Adrenal gland (tissue), 12 donors: ENCODE measurements around the gene RNASE8. TPM values are rescaled to one million over a fixed set of nuclear protein-coding genes. Genes with fewer than 3 reads are reported as not detected.
A peak's percentile ranks its signal among the peaks of the same experiment; 100 is the strongest.

Experiments
- DNase-seq, 7 donors: peaks; one replicate each; pipeline ENCODE4 v3.0.0-alpha.2; 2019 to 2020
- H3K27ac ChIP-seq, 5 donors: fragments of 200-600 bp; sonication (generic) in 4 of 5; 1 replicate in 3 of 5; 2 replicates in 2 of 5; pipeline versions ENCODE4 v1.5.1 to v1.8.0; 2016 to 2020; ENCODE audit warnings: mild to moderate bottlenecking in 1 of 5
- H3K27me3 ChIP-seq: fragments of 200-600 bp; 2 replicates; pipeline ENCODE4 v1.8.0; 2021
- H3K36me3 ChIP-seq, 2 donors: fragments of 200-600 bp; replicated peaks in 1 of 2; 1 replicate in 1 of 2; 2 replicates in 1 of 2; pipeline versions ENCODE4 v1.5.1 to v1.8.0; 2018 to 2022
- H3K4me1 ChIP-seq, 2 donors: fragments of 200-600 bp; replicated peaks in 1 of 2; 1 replicate in 1 of 2; 2 replicates in 1 of 2; pipeline versions ENCODE4 v1.5.1 to v1.8.0; 2018 to 2021
- H3K4me3 ChIP-seq, 4 donors: fragments of 200-600 bp; sonication (generic) in 3 of 4; one replicate each; pipeline ENCODE4 v1.5.1; 2016 to 2018
- H3K9me3 ChIP-seq, 3 donors: fragments of 200-600 bp; sonication (generic) in 1 of 3; replicated peaks in 1 of 3; 1 replicate in 2 of 3; 2 replicates in 1 of 3; pipeline versions ENCODE4 v1.5.1 to v1.8.0; 2016 to 2021
- POLR2A ChIP-seq, 2 donors: fragments of 450-650 bp; IDR thresholded peaks; one replicate each; pipeline ENCODE4 v1.6.1; 2017; ENCODE audit warnings: antibody characterized with exemption in 2 of 2, mild to moderate bottlenecking in 2 of 2, moderate library complexity in 1 of 2
- WGBS, 4 donors: extraction: QIAGEN DNeasy Blood & Tissue Kit in 2 of 4; methylation state at CpG; one replicate each; pipeline versions ENCODE4 v1.1.5 to v1.1.7; 2013 to 2017; 5-methylcytosine and 5-hydroxymethylcytosine counted together
- intact Hi-C, 2 donors: fragments of 100-400 bp; cut with DNase I; formaldehyde crosslinking; loops; one replicate each; pipeline versions ENCODE4 v1.14.1 to v1.15.0; 2022 to 2023
- polyA plus RNA-seq, 3 donors: library from polyadenylated mRNA; stranded (reverse); fragments of 200-250 nt in 2 of 3; fragments of 350-450 nt in 1 of 3; fragmentation: Illumina TruSeq in 1 of 3; extraction: RNeasy Lipid Tissue Mini Kit (QIAGEN cat#74804) in 1 of 3; gene quantifications; one replicate each; pipeline ENCODE4 v1.2.3, GENCODE V29; 2013 to 2014
- total RNA-seq, 9 donors: library from RNA; depleted of rRNA in 4 of 9; stranded (reverse); fragments of >200 nt in 4 of 9; fragments of 120-200 nt in 1 of 9; fragmentation: NEBNext Ultra II Directional in 1 of 9; extraction: Animal tissue kit (Norgen Biotek cat#: 25700) in 1 of 9; gene quantifications; one replicate each; pipeline versions ENCODE4 v1.1.0 to v1.2.4, GENCODE V29; 2013 to 2023
- TF ChIP-seq, protein P1 (sequence below), 6 experiments: fragments of 450-650 bp in 4 of 6; fragments of 200-600 bp in 2 of 6; sonication (generic) in 1 of 6; IDR thresholded peaks; 1 replicate in 5 of 6; 2 replicates in 1 of 6; pipeline versions ENCODE4 v1.5.1 to v1.8.0; 2016 to 2021; ENCODE audit warnings: antibody characterized with exemption in 6 of 6, mild to moderate bottlenecking in 2 of 6, moderate library complexity in 1 of 6
- donor health status: healthy with polysubstance abuse.
- donor health status: Bipolar disorder and iron deficiency.
- donor health status: DM: yes; HTN: yes; CAD: no.
- donor health status: DM: no; HTN: no; CAD: no.
- donor health status: DM: no; HTN: no; CAD: no.
- donor health status: DM: yes; HTN: yes; CAD: no.

RNASE8 gene
- total and polyA plus RNA-seq, 12 donors = not detected

DNA sequence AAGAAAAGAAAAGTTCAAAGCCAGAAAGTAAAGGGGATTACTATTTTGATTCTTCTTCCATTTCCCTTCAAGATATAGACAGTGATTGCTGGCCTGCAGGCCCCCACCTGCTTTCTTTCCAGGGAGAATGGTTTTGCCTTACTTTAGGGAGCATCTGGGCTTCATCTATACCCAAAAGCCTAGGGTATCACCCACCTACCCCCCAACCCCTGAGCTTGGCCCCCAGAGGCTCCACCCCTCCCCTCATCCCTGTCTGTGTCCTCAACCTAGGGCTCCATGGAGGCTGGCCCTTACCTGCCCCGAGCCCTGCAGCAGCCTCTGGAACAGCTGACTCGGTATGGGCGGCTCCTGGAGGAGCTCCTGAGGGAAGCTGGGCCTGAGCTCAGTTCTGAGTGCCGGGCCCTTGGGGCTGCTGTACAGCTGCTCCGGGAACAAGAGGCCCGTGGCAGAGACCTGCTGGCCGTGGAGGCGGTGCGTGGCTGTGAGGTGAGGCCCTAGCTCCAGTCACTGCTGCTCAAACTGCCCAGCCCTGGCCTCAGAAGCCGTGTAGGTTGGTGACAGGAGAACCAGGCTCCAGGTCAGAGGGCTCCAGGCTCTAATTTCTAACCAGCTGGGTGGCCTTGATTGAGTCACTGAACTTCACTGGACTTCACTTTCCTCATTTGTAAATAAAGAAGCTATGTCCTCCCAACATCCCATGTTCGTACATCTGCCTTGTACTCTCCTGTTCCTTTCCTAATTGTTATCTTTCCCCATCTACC lies 26.1 kb downstream of the RNASE8 start:
- Histone ChIP-seq H3K4me3 (no peak overlapping the region), H3K4me1 (peaks cover 0 to 7% of the 10 kb centered on the region in 2 donors), H3K27ac (peak overlapping the region in 4 of 5 donors; percentile 24 to 71 (median 64)), H3K36me3 (peaks cover 0 to 93% of the 10 kb centered on the region in 2 donors), H3K27me3 (no peaks in the 10 kb centered on the region), H3K9me3 (no peaks in the 10 kb centered on the region)
- TF ChIP-seq, protein P1, sequence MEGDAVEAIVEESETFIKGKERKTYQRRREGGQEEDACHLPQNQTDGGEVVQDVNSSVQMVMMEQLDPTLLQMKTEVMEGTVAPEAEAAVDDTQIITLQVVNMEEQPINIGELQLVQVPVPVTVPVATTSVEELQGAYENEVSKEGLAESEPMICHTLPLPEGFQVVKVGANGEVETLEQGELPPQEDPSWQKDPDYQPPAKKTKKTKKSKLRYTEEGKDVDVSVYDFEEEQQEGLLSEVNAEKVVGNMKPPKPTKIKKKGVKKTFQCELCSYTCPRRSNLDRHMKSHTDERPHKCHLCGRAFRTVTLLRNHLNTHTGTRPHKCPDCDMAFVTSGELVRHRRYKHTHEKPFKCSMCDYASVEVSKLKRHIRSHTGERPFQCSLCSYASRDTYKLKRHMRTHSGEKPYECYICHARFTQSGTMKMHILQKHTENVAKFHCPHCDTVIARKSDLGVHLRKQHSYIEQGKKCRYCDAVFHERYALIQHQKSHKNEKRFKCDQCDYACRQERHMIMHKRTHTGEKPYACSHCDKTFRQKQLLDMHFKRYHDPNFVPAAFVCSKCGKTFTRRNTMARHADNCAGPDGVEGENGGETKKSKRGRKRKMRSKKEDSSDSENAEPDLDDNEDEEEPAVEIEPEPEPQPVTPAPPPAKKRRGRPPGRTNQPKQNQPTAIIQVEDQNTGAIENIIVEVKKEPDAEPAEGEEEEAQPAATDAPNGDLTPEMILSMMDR (IDR thresholded peaks at IDR 0.05) = no peak
- TF ChIP-seq POLR2A (IDR thresholded peaks at IDR 0.05) = no peak
- 52 to 70% (median 63%) methylated on average over 2 to 11 of the region's 11 CpGs for WGBS, 4 donors
- intact Hi-C loops = no loop called here
- DNase-seq = peak in 2 of 7 donors; percentile 57 to 59

DNA sequence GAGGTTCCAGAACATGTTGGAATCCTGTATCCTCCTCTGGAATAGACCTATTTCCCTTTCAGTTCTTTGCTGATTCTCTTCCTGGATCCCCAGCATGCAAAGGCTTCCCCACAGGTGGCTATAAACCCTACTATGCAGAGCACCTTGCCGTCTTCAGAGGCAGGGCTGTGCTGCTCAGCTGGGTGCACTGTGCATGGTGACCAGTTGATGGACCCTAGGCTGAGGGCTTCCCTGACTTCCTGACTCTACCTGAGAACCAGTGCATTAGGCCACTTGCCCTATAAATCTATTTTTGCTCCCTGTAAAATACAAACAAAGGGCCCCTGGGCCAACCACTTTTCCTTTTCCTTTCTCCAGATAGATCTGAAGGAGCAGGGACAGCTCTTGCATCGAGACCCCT lies 26.8 kb downstream of the RNASE8 start:
- peak overlapping the region in 3 of 5 donors; percentile 2 to 71 (median 69) for H3K27ac ChIP-seq
- H3K27me3 ChIP-seq = no peaks in the 10 kb centered on the region
- peaks cover 0 to 92% of the 10 kb centered on the region in 2 donors for H3K36me3 ChIP-seq
- H3K9me3 ChIP-seq = no peaks in the 10 kb centered on the region
- H3K4me1 ChIP-seq = peaks cover 0 to 7% of the 10 kb centered on the region in 2 donors
- no peak overlapping the region for H3K4me3 ChIP-seq
- WGBS, 4 donors = 80 to 100% (median 82%) methylated on average over 2 of the region's 2 CpGs
- DNase-seq = no peak
- intact Hi-C loops = no loop called here
- TF ChIP-seq, protein P1 (IDR thresholded peaks at IDR 0.05) = no peak
- TF ChIP-seq POLR2A (IDR thresholded peaks at IDR 0.05) = no peak

GRCh38 chr14:21084998-21085853 lies 27.6 kb downstream of the RNASE8 start:
- DNase-seq = peak in 6 of 7 donors; percentile 61 to 86 (median 75)
- 63 to 73% (median 67%) methylated on average over 16 to 17 of the region's 17 CpGs for WGBS, 4 donors
- Histone ChIP-seq H3K9me3 (no peaks in the 10 kb centered on the region), H3K36me3 (peaks cover 0 to 94% of the 10 kb centered on the region in 2 donors), H3K27me3 (no peaks in the 10 kb centered on the region), H3K4me3 (no peak overlapping the region), H3K4me1 (peaks cover 0 to 7% of the 10 kb centered on the region in 2 donors), H3K27ac (peak overlapping the region in 4 of 5 donors; percentile 2 to 71 (median 46))
- peak in 1 of 2 donors; percentile 11 for TF ChIP-seq POLR2A (IDR thresholded peaks at IDR 0.05)
- TF ChIP-seq, protein P1 (IDR thresholded peaks at IDR 0.05) = no peak
- intact Hi-C loops = no loop called here

- H3K4me1 ChIP-seq = peaks cover 0 to 11% of the 10 kb centered on the region in 2 donors
- no peaks in the 10 kb centered on the region for H3K9me3 ChIP-seq
- peak overlapping the region in 3 of 5 donors; percentile 9 to 47 (median 42) for H3K27ac ChIP-seq
- no peak for TF ChIP-seq POLR2A (IDR thresholded peaks at IDR 0.05)
- TF ChIP-seq, protein P1 (IDR thresholded peaks at IDR 0.05) = no peak
- intact Hi-C loops = no loop called here
- peak in 1 of 7 donors; percentile 12 for DNase-seq
- H3K4me3 ChIP-seq = no peak overlapping the region
- peaks cover 0 to 94% of the 10 kb centered on the region in 2 donors for H3K36me3 ChIP-seq
- 58 to 66% (median 63%) methylated on average over 4 of the region's 4 CpGs for WGBS, 4 donors
- H3K27me3 ChIP-seq = no peaks in the 10 kb centered on the region
These were observed 29.3 kb downstream of the RNASE8 start for GRCh38 chr14:21086908-21087293.
